ENCODE data around the gene EPHA4. TPM values are rescaled to one million over a fixed set of nuclear protein-coding genes. Genes with fewer than 3 reads are reported as not detected.

EPHA4 gene
- total and polyA plus RNA-seq, 2 donors (not counting 1 experiment from before 2014, with no cell fraction given), result 10.7 to 54.9 TPM

DNA sequence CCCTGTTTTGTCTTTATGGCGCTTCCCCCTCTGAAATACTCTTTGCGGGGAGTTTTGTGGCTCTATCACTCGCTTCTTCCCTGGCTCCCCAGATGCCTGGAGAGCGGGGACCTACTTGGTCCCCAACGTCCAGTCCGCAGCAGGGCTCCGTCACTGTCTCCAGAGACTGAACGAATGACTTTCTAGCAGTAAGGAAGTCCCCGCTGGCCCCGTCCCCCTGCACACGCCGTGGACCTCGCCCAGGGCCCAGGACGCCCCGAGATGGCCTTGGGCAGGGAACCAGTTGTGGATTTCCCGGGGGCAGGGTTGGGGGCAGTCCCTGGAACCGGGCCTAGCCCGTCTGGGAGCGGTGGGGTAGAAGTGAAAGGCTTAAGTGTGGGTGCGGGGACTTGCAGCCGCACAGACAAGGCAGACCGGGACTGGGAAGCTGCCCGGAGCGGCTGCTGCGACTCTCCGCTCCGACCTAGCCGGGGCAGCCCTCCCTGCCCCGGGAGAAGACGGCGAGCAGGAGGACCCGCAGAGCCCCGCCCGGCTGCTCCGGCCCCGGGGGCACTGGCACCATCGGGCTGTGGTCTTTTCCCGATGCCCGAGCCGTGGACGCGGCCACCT is 821 bp upstream of the EPHA4 start:
- Histone ChIP-seq H3K27ac (ENCODE audit: low read length in 2 of 2) (peak overlapping the region in 1 of 2 donors; percentile 29), H3K4me1 (ENCODE audit: control insufficient read depth in 2 of 2, insufficient read depth in 2 of 2, low read length in 2 of 2) (peaks cover 21 to 42% of the 10 kb centered on the region in 2 donors), H2AFZ (ENCODE audit: insufficient read depth, low read depth, low read length, poor library complexity, severe bottlenecking) (peak overlapping the region; percentile 98), H3K79me2 (ENCODE audit: control insufficient read depth, insufficient read depth, low read length) (peaks cover 27% of the 10 kb centered on the region), H3K9me3 (ENCODE audit: control extremely low read depth in 1 of 3, control insufficient read depth in 2 of 3, insufficient read depth in 1 of 3, low read length in 2 of 3) (no peaks in the 10 kb centered on the region), H3K4me3 (ENCODE audit: control extremely low read depth in 1 of 5, extremely low read depth in 1 of 5, insufficient read depth in 1 of 5, low read depth in 2 of 5, low read length in 4 of 5) (peak overlapping the region; percentile 57 to 97 (median 73)), H4K20me1 (ENCODE audit: control insufficient read depth, insufficient read depth, low read length, poor library complexity, severe bottlenecking) (no peaks in the 10 kb centered on the region), H3K9ac (ENCODE audit: low read length) (peak overlapping the region; percentile 94), H3K4me2 (replicated peaks; ENCODE audit: low read depth, low read length, poor library complexity, severe bottlenecking) (peak overlapping the region; percentile 99), H3K36me3 (replicated peaks in 1 of 2; ENCODE audit: control extremely low read depth in 1 of 2, control insufficient read depth in 1 of 2, extremely low read depth in 1 of 2, insufficient read depth in 2 of 2, low read length in 1 of 2) (no peaks in the 10 kb centered on the region), H3K27me3 (replicated peaks in 1 of 4; ENCODE audit: control extremely low read depth in 1 of 4, control insufficient read depth in 3 of 4, insufficient read depth in 4 of 4, low read length in 3 of 4) (peaks cover 0 to 47% (median 30%) of the 10 kb centered on the region in 4 experiments)
- TF ChIP-seq, protein P1, sequence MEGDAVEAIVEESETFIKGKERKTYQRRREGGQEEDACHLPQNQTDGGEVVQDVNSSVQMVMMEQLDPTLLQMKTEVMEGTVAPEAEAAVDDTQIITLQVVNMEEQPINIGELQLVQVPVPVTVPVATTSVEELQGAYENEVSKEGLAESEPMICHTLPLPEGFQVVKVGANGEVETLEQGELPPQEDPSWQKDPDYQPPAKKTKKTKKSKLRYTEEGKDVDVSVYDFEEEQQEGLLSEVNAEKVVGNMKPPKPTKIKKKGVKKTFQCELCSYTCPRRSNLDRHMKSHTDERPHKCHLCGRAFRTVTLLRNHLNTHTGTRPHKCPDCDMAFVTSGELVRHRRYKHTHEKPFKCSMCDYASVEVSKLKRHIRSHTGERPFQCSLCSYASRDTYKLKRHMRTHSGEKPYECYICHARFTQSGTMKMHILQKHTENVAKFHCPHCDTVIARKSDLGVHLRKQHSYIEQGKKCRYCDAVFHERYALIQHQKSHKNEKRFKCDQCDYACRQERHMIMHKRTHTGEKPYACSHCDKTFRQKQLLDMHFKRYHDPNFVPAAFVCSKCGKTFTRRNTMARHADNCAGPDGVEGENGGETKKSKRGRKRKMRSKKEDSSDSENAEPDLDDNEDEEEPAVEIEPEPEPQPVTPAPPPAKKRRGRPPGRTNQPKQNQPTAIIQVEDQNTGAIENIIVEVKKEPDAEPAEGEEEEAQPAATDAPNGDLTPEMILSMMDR (IDR thresholded peaks at IDR 0.05), result no peak
- no peak for TF ChIP-seq EZH2 (IDR thresholded peaks at IDR 0.05; ENCODE audit: borderline replicate concordance, insufficient read depth, low read depth, low read length, poor library complexity, severe bottlenecking)
- ChIA-PET CTCF (interaction anchor here (1.0 to 3.7 kb wide), 20 partner anchors 10 to 1839 kb away, joined by 3 to 32 read pairs (median 5); no protein-coding TSS in a partner anchor), POLR2A (interaction anchor here (2.0 kb wide), 1 partner anchor 55 kb away, joined by 5 read pairs; no protein-coding TSS in a partner anchor)
- Mint-ChIP-seq H3K4me3 (peak overlapping the region; percentile 94), H3K4me1 (peaks cover 42% of the 10 kb centered on the region), H3K27me3 (peaks cover 55% of the 10 kb centered on the region), H3K9me3 (ENCODE audit: insufficient read depth) (no peaks in the 10 kb centered on the region), H3K27ac (peak overlapping the region; percentile 54)
- DNase-seq (no peak), ATAC-seq (ENCODE audit: low read depth) (no peak)
- intact Hi-C loops (cut with micrococcal nuclease), result loop anchor here (1.0 to 5.0 kb wide), 4 partner anchors 18 to 370 kb away; no protein-coding TSS in a partner anchor
- under 1% methylated on average over 42 of the region's 42 CpGs for WGBS (ENCODE audit: insufficient coverage)
